GM18870 (cell line): Measurements from ENCODE around the gene SRC.

ENCODE experiments used
- ATAC-seq: cut with Tn5 transposase; IDR thresholded peaks from one replicate; pipeline ENCODE4 v1.9.1; 2021; ENCODE audit warnings: moderate library complexity; ENCODE audit not compliant: unreplicated experiment

The SRC gene

DNA sequence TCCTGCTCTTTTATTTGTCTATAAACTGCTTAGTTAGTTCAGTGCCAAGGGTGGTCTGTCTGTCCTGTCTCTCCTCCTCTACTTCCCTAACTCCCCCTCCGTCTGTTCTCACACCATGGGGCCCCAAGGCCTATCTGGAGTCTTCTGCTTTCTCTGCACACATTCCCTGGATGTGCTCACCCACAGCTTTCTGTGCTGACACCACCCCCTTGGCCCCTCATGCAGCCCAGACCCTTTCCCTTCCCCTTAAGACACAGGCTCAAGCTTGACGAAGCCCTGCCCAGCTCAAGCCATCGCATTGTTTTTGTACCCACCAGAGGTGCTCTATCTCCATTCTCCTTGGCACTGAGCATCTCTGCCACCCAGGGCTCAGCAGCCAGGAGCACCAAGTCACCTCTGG lies 97.0 kb downstream of the SRC start:
- ATAC-seq, result no peak

- no peak for ATAC-seq
These were observed 97.7 kb downstream of the SRC start for GRCh38 chr20:37443596-37443995.

- ATAC-seq, result no peak
These were observed 99.1 kb downstream of the SRC start for GRCh38 chr20:37445041-37445440.

DNA sequence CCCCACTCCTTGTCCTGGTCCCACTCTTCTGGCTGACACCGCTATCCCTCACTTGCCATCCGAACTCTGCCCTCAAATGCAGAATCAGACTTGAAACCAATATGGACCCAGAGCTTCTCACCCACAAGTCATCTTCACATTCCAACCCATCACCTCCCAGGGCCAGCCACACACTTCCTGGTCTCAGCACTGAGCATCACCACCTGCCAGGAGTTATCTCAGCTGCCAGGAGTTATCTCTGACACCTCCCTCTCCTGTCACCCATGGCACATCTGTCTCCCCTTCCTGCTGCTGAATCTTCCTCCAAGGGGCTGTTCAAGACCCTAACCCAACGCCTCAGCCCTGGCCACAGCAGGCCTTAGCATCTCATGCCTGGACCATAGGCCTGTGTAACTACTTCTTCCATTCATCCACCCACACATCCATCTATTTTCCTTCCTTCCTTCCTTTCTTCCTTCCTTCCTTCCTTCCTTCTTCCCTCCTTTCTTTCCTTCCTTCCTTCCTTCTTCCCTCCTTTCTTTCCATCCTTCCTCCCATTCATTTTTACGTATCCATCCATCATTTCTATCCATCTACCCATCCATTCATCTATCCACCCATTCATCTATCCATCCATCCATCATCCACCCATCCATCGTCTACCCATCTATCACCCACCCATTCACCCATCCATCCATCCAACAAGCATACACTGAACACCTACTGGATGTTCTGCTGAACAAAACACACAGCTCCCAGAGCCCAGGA lies 100.5 kb downstream of the SRC start:
- ATAC-seq, result no peak

- ATAC-seq, result no peak
These were observed 101.7 kb downstream of the SRC start for GRCh38 chr20:37447688-37448087.

DNA sequence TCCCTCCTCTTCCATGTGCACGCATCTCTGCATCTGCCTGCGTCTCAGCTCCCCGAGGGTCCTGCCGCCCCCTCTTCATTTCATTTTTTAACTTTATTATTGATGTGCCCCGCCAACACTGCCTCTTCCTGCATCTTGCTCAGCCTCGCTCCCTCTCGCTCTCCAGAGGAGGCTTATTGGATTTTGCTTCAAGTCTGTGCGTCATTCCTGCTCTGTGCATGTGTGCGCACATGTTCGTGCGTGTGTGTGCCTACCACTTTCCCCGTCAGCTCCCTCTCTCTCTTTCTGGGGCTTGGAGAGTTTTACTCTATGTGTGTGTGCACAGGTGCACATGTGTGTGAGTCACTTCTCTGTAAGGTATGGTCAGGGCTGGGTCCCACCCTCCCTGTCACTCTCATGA lies 103.3 kb downstream of the SRC start:
- no peak for ATAC-seq

DNA sequence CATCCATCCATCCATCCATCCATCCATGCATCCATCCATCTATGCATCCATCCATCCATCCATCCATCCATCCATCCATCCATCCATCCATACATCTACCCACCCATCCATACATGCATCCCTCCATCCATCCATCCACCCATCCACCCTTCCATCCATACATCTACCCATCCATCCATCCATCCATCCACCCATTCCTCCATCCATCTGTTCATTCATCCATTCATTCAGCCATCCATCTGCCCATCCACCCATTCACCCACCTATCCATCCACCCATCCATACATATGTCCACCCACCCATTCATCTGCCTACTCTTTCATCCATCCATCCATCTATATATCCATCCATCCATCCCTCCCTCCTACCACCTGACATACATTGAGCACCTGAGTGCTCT lies 104.4 kb downstream of the SRC start:
- no peak for ATAC-seq

DNA sequence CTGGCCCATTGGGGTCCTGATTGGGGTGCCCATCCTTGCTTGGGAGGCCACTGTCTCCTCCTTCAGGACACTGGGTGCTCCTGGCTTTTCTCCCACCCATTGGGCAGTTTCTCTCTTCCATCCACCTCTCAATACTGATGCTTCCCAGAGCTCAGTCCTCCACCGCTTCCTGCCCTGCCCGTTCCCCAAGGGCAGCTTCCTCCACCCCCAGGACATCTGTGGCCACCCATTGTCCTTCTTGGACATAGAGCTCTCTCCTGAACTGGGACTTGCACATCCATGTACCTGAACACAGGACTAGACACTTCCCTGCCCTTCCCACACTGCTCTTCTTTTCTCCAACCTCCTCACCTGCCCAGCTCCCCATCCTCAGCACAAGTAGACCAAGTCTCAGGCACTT lies 105.7 kb downstream of the SRC start:
- ATAC-seq, result no peak

DNA sequence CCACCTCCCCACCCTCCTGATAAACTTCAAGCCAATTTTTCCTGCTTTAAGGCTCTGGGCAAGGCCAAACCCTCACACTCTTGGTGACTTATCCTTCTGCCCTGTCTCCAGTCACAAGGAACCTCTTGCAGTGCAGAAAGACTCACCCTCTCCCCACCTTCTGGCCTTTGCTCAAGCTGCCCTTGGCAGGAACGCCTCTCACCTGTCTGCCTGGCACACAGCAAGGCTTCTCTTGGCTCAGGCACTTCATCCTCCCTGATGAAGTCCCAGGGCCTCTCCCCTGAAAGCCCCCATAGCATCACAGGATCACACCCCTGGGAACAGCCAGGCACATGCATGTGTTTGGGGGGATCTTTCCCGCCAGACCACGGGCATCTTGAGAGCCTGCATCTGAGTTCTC lies 106.3 kb downstream of the SRC start:
- no peak for ATAC-seq

- no peak for ATAC-seq
These were observed 107.3 kb downstream of the SRC start for GRCh38 chr20:37453288-37453687.

DNA sequence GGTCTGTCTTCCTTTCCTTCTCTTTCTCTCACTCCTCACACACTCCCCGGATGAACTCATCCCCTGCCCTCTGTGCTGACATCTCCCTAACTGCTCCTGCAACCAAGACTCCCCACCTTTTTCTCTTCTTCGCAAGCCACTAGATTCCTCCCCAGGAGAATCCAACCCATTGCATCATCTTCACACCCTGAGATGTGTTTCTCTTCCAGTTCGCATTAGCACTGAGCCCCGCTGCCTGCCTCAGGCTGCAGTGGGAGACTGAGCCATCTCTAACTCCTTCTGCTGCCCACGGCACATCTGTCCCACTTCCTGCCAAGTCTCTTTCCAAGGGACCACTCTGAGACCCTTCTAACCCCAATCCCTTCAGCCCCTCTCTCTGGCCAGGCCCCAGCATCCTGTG lies 107.9 kb downstream of the SRC start:
- no peak for ATAC-seq

DNA sequence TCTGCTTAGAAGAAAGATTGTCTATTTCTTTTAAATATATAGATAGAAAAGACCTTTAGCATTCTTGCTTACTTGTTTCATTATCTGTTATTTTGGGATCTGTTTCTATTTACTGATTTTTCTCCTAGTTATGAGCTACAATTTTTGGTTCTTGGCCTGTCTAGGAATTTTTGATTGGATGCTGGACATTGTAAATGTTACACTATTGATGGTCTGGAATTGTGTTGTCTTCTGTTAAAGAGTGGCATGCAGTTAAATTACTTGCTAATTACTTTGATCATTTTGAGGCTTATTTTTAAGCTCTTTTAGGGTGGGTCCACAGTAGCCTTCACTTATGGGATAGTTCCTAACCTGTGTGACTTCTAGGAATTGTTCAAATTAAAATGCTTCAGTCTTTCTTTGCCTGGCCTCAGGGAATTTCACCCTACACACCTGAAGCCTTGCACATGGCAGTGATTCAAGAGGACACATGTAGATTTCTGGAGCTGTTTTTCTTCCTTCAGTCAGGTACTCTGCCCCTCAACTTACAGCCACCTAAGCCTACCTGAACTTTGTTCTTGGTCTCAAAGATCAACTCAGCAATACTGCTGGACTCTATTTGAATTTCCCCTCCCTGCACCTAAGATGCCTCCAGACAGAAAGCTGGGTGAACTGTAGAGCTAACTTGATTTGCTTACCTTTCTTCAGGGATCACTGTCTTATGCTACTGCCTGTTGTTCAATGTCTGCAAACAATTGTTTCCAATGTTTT lies 108.9 kb downstream of the SRC start:
- no peak for ATAC-seq
